Measurements from ENCODE around the gene KMT2B.

Gene KMT2B

DNA sequence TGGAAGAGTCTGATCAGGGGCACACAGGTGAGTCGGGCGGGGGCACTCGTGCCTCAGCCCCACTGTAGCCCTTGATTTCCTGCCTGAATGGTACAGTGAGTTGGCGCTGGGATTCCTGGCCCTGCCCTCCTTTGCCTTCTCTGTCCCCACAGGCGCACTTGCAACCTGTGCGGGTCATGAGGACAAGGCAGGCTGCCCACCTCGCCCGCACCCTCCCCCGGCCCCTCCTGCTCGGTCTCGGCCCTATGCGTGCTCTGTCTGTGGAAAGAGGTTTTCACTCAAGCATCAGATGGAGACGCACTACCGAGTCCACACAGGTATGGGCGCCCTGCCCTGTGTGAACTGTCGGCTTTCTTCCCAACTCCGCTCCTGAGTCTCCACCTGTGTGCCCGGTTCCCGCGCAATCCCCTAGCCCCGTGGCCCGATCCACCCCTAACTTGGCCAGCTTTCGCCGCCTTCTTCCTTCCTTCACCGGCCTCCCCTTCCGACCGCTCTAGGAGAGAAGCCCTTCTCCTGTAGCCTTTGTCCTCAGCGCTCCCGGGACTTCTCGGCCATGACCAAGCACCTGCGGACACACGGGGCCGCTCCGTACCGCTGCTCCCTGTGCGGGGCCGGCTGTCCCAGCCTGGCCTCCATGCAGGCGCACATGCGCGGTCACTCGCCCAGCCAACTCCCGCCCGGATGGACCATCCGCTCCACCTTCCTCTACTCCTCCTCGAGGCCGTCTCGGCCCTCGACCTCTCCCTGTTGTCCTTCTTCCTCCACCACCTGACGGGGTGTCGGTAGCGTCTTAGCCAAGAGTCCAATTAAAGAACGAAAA is 1.6 kb upstream of the KMT2B start:
- DNase-seq (ENCODE audit: low read depth) = no peak
- TF ChIP-seq, protein P1, sequence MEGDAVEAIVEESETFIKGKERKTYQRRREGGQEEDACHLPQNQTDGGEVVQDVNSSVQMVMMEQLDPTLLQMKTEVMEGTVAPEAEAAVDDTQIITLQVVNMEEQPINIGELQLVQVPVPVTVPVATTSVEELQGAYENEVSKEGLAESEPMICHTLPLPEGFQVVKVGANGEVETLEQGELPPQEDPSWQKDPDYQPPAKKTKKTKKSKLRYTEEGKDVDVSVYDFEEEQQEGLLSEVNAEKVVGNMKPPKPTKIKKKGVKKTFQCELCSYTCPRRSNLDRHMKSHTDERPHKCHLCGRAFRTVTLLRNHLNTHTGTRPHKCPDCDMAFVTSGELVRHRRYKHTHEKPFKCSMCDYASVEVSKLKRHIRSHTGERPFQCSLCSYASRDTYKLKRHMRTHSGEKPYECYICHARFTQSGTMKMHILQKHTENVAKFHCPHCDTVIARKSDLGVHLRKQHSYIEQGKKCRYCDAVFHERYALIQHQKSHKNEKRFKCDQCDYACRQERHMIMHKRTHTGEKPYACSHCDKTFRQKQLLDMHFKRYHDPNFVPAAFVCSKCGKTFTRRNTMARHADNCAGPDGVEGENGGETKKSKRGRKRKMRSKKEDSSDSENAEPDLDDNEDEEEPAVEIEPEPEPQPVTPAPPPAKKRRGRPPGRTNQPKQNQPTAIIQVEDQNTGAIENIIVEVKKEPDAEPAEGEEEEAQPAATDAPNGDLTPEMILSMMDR (IDR thresholded peaks at IDR 0.05; ENCODE audit: low read depth, low read length, missing control alignments) = no peak
- H3K4me3 ChIP-seq (ENCODE audit: low read depth, low read length) = peak overlapping the region; percentile 89

DNA sequence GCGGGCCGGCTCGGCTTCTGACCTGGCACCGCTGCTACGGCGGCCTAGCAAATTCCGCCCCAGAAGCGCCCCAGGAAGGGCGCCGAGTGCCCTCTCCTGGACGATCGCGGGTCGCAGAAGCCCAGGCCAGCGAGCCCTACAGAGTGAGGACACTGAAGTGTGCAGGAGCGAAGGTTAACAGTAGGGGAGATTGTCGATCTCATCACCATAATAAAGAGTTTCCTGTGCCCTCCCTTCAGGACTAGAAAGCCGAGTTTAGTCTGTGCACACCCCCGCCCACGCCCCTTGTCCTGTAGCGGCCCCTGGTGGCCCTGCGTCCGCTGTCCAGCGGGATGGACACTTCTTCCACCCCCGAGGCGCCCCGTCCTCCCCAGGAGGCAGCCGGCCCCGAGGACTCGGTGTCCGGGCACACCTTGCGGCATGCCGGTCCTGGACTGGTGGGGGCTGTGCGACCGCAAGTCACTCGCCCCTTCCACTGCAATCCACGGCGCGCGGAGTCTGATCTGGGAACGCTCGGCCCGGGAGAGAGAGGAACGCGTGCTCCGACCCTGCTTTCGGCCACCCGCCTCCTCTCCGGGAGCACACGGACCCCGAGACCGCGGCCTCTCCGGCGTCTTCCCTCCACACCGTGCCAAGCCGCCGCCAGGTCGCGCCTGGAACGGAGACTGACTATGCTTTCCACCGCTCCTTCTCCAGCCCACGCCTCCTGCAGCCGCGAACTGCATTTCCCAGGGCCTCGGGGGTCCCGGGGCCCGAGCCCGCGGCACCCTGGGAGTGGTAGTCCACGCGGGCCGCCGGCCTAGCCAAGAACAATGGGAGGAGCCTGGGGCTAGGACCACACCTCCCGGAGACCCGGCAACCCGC is 770 bp upstream of the KMT2B start:
- DNase-seq (ENCODE audit: low read depth) = peak; percentile 88
- H3K4me3 ChIP-seq (ENCODE audit: low read depth, low read length) = peak overlapping the region; percentile 89
- TF ChIP-seq, protein P1 (IDR thresholded peaks at IDR 0.05; ENCODE audit: low read depth, low read length, missing control alignments) = peak; percentile 73

DNA sequence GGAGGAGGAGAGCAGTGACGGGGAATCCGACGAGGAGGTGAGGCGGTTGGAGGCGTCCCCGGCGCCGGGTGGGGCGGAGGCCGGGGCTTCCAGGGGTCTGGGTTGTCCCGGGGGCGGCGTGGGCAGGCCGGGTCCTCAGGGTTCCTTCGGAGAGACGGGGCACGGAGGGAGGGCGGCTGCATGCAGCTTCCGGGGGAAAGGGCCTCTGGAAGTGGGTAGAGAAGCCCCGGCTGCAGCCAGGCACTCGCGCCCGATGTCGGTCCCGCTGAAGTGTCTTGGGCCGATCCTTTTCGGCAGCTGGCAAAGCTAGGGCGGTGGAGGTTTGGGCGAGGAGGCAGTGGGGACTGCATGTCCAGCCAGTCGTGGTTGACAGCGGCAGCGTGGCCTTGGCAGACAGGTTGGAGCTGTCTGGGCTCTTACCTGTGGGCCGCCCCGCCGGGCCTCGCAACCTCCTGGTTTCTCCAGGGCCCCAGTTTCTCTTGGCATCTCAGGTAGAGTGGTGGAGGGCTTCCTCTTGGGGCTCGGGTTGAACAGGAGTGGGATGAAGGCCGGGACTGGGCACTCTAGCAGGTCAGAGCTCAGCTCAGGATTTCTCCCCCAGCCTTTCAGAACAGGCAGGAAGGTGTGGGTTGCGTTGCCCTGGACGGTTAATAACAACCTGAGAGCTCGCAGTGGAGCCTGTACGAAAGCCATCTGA is 690 bp downstream of the KMT2B start:
- no peak for DNase-seq (ENCODE audit: low read depth)
- peak overlapping the region; percentile 83 for H3K4me3 ChIP-seq (ENCODE audit: low read depth, low read length)
- TF ChIP-seq, protein P1 (IDR thresholded peaks at IDR 0.05; ENCODE audit: low read depth, low read length, missing control alignments) = no peak

DNA sequence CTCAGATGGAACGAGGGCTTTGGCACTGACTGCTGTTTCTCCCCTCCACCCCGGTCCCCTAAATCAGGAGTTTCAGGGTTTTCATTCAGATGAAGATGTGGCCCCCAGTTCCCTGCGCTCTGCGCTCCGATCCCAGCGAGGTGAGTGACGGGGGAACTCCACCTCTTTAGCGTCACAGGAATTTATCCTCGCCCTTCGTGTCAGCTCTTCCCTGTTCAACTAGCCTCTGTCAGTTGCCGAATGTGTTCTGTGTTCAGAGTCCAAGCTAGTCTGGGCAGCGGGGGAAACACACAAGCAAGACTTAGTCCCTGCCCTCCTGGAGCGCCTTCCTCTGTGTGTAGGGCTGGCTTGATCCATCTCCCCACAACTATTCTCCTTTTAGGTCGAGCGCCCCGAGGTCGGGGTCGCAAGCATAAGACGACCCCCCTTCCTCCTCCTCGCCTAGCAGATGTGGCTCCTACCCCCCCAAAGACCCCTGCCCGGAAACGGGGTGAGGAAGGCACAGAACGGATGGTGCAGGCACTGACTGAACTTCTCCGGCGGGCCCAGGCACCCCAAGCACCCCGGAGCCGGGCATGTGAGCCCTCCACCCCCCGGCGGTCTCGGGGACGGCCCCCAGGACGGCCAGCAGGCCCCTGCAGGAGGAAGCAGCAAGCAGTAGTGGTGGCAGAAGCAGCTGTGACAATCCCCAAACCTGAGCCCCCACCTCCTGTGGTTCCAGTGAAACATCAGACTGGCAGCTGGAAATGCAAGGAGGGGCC is 1.8 kb downstream of the KMT2B start:
- TF ChIP-seq, protein P1 (IDR thresholded peaks at IDR 0.05; ENCODE audit: low read depth, low read length, missing control alignments) = no peak
- peak overlapping the region; percentile 83 for H3K4me3 ChIP-seq (ENCODE audit: low read depth, low read length)
- no peak for DNase-seq (ENCODE audit: low read depth)

DNA sequence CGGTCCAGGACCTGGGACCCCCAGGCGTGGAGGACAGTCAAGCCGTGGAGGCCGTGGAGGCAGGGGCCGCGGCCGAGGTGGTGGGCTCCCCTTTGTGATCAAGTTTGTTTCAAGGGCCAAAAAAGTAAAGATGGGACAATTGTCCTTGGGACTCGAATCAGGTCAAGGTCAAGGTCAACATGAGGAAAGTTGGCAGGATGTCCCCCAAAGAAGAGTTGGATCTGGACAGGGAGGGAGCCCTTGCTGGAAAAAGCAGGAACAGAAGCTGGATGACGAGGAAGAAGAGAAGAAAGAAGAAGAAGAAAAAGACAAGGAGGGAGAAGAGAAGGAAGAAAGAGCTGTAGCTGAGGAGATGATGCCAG is 2.3 kb downstream of the KMT2B start:
- TF ChIP-seq, protein P1 (IDR thresholded peaks at IDR 0.05; ENCODE audit: low read depth, low read length, missing control alignments) = no peak
- no peak for DNase-seq (ENCODE audit: low read depth)
- H3K4me3 ChIP-seq (ENCODE audit: low read depth, low read length) = no peak overlapping the region

- TF ChIP-seq, protein P1 (IDR thresholded peaks at IDR 0.05; ENCODE audit: low read depth, low read length, missing control alignments) = no peak
- DNase-seq (ENCODE audit: low read depth) = no peak
- H3K4me3 ChIP-seq (ENCODE audit: low read depth, low read length) = no peak overlapping the region
Measured at GRCh38 chr19:35720648-35721047, 2.8 kb downstream of the KMT2B start.
